Measurements from ENCODE around the gene FAAP100. TPM values are rescaled to one million over a fixed set of nuclear protein-coding genes. Genes with fewer than 3 reads are reported as not detected.

The FAAP100 gene
- total RNA-seq, 4 donors from 2014 or later, result 26.2 to 90.5 (median 37.4) TPM

GRCh38 chr17:81582341-81582740 lies 30.2 kb upstream of the FAAP100 start:
- Histone ChIP-seq H3K4me3 (no peak overlapping the region), H3K36me3 (peaks cover 0 to 42% (median 21%) of the 10 kb centered on the region in 4 donors), H3K4me1 (peaks cover 0 to 2% (median 0%) of the 10 kb centered on the region in 4 donors), H3K27ac (peak overlapping the region in 1 of 4 donors; percentile 8), H3K27me3 (no peaks in the 10 kb centered on the region), H3K9me3 (no peaks in the 10 kb centered on the region)
- in situ Hi-C loops (cut with MboI; ENCODE audit: low pct_ligation_motif_present in 1 of 4, low pct_unique_long_range_greater_than_20kb in 1 of 4, low sequenced_read_pairs in 3 of 4), result no loop called here
- no peak for DNase-seq
- TF ChIP-seq EP300 (IDR thresholded peaks at IDR 0.05; ENCODE audit: low read depth) (no peak), POLR2A (IDR thresholded peaks at IDR 0.05) (no peak), POLR2AphosphoS5 (IDR thresholded peaks at IDR 0.05) (no peak)
- TF ChIP-seq, protein P1, sequence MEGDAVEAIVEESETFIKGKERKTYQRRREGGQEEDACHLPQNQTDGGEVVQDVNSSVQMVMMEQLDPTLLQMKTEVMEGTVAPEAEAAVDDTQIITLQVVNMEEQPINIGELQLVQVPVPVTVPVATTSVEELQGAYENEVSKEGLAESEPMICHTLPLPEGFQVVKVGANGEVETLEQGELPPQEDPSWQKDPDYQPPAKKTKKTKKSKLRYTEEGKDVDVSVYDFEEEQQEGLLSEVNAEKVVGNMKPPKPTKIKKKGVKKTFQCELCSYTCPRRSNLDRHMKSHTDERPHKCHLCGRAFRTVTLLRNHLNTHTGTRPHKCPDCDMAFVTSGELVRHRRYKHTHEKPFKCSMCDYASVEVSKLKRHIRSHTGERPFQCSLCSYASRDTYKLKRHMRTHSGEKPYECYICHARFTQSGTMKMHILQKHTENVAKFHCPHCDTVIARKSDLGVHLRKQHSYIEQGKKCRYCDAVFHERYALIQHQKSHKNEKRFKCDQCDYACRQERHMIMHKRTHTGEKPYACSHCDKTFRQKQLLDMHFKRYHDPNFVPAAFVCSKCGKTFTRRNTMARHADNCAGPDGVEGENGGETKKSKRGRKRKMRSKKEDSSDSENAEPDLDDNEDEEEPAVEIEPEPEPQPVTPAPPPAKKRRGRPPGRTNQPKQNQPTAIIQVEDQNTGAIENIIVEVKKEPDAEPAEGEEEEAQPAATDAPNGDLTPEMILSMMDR (IDR thresholded peaks at IDR 0.05), result no peak
- 85% methylated on average over 5 of the region's 5 CpGs; no CpG with 5 or more reads in 1 of the 2 donors for WGBS, 2 donors (ENCODE audit: low coverage in 1 of 2)
- intact Hi-C loops (cut with DNase I; ENCODE audit: low total_unique reads), result no loop called here

GRCh38 chr17:81581758-81582157 lies 29.6 kb upstream of the FAAP100 start:
- Histone ChIP-seq H3K4me1 (peaks cover 0 to 8% (median 0%) of the 10 kb centered on the region in 4 donors), H3K36me3 (peaks cover 0 to 36% (median 18%) of the 10 kb centered on the region in 4 donors), H3K27ac (no peak overlapping the region), H3K27me3 (no peaks in the 10 kb centered on the region), H3K9me3 (no peaks in the 10 kb centered on the region), H3K4me3 (no peak overlapping the region)
- 97 to 100% methylated on average over 1 to 8 of the region's 8 CpGs for WGBS, 2 donors (ENCODE audit: low coverage in 1 of 2)
- TF ChIP-seq POLR2A (IDR thresholded peaks at IDR 0.05) (no peak), EP300 (IDR thresholded peaks at IDR 0.05; ENCODE audit: low read depth) (no peak), POLR2AphosphoS5 (IDR thresholded peaks at IDR 0.05) (no peak)
- in situ Hi-C loops (cut with MboI; ENCODE audit: low pct_ligation_motif_present in 1 of 4, low pct_unique_long_range_greater_than_20kb in 1 of 4, low sequenced_read_pairs in 3 of 4) (no loop called here), intact Hi-C loops (cut with DNase I; ENCODE audit: low total_unique reads) (no loop called here)
- DNase-seq, result no peak

DNA sequence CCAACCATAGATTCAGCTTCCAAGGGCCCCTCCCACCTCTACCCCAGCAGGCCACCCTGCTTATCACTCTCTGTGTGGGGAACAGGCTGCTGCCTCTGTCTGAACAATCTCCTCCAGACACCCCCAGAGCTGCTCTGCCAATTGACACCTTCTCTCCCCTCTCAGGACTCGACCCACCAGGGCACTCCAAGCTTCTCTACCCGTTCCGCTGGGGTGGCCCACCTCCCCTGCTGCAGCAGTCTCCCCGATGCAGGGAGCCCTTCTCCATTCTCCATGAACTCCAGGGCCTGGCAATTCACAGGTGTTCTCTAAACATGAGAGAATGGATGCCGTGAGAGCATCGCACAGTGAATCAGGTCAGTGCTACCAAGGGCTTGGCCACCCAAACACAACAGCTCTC lies 28.3 kb upstream of the FAAP100 start:
- intact Hi-C loops (cut with DNase I; ENCODE audit: low total_unique reads), result no loop called here
- Histone ChIP-seq H3K27me3 (no peaks in the 10 kb centered on the region), H3K36me3 (peaks cover 0 to 24% (median 12%) of the 10 kb centered on the region in 4 donors), H3K4me3 (no peak overlapping the region), H3K27ac (no peak overlapping the region), H3K4me1 (peaks cover 0 to 13% (median 0%) of the 10 kb centered on the region in 4 donors), H3K9me3 (no peaks in the 10 kb centered on the region)
- no peak for DNase-seq
- TF ChIP-seq, protein P1 (IDR thresholded peaks at IDR 0.05), result no peak
- no peak for TF ChIP-seq EP300 (IDR thresholded peaks at IDR 0.05; ENCODE audit: low read depth)
- TF ChIP-seq POLR2A (IDR thresholded peaks at IDR 0.05), result no peak
- no peak for TF ChIP-seq POLR2AphosphoS5 (IDR thresholded peaks at IDR 0.05)
- WGBS, 2 donors (ENCODE audit: low coverage in 1 of 2), result 94 to 100% methylated on average over 2 to 6 of the region's 6 CpGs
- in situ Hi-C loops (cut with MboI; ENCODE audit: low pct_ligation_motif_present in 1 of 4, low pct_unique_long_range_greater_than_20kb in 1 of 4, low sequenced_read_pairs in 3 of 4), result no loop called here

GRCh38 chr17:81579821-81580321 lies 27.7 kb upstream of the FAAP100 start:
- TF ChIP-seq, protein P1 (IDR thresholded peaks at IDR 0.05), result no peak
- TF ChIP-seq POLR2AphosphoS5 (IDR thresholded peaks at IDR 0.05) (no peak), POLR2A (IDR thresholded peaks at IDR 0.05) (no peak), EP300 (IDR thresholded peaks at IDR 0.05; ENCODE audit: low read depth) (no peak)
- H3K4me3 ChIP-seq, result no peak overlapping the region
- H3K9me3 ChIP-seq, result no peaks in the 10 kb centered on the region
- H3K27me3 ChIP-seq, result no peaks in the 10 kb centered on the region
- DNase-seq, result no peak
- peaks cover 0 to 13% (median 0%) of the 10 kb centered on the region in 4 donors for H3K4me1 ChIP-seq
- in situ Hi-C loops (cut with MboI; ENCODE audit: low pct_ligation_motif_present in 1 of 4, low pct_unique_long_range_greater_than_20kb in 1 of 4, low sequenced_read_pairs in 3 of 4) (no loop called here), intact Hi-C loops (cut with DNase I; ENCODE audit: low total_unique reads) (no loop called here)
- no peak overlapping the region for H3K27ac ChIP-seq
- H3K36me3 ChIP-seq, result peaks cover 0 to 20% (median 9%) of the 10 kb centered on the region in 4 donors
- WGBS, 2 donors (ENCODE audit: low coverage in 1 of 2), result 95 to 100% methylated on average over 5 to 10 of the region's 10 CpGs
